H54 (cell line): Measurements from ENCODE around the gene KRT4.
"Not testable (repeated sequence)": the region's sequence is repeated elsewhere in the genome, so short reads cannot be mapped to it uniquely, and the experiment has no call there.

ENCODE experiments used
- DNase-seq: peaks from one replicate; pipeline ENCODE4 v3.0.0; 2011; ENCODE audit warnings: low spot score, mixed read lengths; ENCODE audit not compliant: insufficient read length
- FAIRE-seq: peaks from 3 replicates; lab custom pipeline; 2011; peaks lifted over from hg19 to GRCh38; lab: Jason Lieb, UNC
- POLR2A ChIP-seq: IDR thresholded peaks from 2 replicates; pipeline ENCODE4 v1.6.1; 2011; ENCODE audit warnings: low read depth, mild to moderate bottlenecking, low read length

Gene KRT4

DNA sequence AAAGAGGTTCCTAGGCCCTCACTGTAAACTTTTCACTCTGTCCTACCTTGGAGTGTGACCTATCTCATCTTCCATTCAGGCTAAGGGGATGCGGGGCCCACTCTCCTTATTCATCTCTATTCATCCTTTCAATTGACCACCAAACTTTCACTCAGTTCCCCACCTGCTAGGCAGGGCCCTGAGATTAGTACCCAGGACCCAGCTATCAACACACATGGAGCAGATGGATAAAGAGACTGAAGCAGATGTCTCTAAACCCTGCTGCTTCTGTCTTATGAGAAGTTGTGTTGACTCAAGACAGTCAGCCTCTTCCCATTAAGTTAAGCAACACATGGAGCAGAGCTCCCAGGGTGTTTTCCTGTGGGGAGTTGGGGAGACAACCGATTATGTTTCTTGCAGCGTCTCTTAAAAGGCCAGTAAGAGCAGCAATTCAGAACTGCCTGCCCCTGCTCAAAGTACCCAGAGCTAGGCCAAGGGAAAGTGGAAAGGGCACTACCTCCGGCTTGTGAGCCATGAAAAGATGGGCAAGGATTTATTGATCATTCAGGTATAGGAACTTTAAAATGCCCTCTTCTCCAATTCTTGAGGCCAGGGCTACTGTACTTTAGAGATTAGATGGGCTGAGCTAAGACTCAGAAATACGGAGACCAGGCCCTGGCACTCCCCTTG is 47.4 kb downstream of the KRT4 start:
- no peak for FAIRE-seq
- DNase-seq, result no peak
- TF ChIP-seq POLR2A, result no peak

DNA sequence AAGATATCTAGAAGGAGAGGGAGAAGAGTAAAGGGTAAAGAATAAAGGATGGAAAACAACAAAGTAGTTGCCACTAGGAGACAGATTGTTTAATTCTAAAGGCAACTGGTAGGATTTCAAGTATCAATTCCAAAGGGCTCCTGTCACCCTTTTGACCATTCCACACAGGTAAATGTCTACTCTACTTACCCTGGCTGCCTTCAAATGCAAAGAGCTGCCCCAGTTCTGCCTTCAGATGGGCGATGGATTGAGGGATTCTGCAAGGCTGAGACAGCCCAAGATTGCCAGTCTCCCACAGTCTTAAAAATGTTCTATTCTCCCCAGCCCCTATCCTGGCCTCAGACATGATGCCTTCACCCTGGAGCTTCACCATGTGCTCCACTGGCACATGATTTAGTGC is 48.2 kb downstream of the KRT4 start:
- no peak for FAIRE-seq
- TF ChIP-seq POLR2A, result no peak
- DNase-seq, result no peak

DNA sequence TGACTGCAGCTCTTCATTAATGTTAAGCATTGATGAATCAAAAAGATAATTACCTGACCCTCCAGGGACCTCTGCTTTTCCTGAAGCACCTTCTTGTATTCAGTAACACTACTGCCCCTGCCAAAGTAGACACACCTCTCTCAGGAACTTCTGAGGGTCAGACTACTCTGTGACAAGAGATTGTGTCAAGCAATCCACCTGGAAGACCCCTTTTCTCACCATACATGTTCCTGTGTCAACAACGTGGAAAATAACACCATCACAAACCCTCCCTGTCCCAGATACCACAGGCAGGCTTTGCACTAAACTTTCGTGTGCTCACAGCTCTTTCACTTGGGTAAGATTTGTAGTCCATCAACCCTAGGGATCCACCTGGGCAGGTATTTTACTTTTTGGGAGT is 49.9 kb downstream of the KRT4 start:
- no peak for TF ChIP-seq POLR2A
- FAIRE-seq (no peak), DNase-seq (no peak)

DNA sequence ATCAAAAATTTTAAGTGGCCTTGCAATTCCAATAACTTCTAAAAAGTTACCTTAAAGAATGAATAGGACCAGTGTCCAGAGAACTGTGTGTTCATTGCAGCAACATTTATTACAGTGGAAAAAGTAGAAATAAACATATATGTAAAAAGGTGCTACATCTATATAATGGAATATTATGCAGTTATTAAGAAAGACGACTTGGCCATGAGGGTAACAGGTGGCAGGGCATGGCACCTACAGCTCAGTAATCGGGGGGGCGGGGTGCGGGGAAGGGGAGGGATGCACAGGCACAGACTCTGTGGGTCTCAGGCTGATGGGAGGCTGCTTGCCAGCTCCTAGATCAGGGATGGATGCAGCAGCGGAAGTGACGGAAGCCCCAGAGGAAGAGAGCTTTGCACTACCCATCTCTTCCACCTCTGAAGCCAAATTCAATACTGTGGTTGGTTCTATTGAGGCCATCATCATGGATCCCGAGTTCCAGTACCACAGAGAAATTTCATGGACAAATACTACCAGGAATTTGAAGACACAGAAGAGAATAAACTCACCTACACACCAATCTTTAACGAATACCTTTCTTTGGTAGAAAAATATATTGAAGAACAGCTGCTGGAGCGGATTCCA is 50.8 kb downstream of the KRT4 start:
- DNase-seq, result no peak
- TF ChIP-seq POLR2A, result no peak
- no peak for FAIRE-seq

DNA sequence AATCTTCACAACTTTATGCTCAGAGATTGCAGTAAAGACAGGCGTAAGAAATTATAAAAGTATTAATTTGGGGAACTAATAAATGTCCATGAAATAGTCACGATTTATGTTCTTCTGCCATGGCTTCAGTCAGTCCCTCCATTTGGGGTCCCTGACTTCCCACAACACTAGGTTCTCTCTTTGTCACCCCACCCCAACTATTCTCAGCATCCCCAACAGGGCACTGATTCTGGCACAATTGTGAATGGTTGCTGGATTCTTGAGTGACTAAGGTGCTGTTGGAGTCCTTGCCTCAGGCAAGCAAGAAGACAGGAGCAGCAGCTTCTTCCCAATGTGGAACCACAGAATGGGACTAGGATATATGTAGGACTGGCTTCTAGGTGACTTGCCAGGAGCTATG is 52.1 kb downstream of the KRT4 start:
- no peak for TF ChIP-seq POLR2A
- FAIRE-seq, result no peak
- no peak for DNase-seq

DNA sequence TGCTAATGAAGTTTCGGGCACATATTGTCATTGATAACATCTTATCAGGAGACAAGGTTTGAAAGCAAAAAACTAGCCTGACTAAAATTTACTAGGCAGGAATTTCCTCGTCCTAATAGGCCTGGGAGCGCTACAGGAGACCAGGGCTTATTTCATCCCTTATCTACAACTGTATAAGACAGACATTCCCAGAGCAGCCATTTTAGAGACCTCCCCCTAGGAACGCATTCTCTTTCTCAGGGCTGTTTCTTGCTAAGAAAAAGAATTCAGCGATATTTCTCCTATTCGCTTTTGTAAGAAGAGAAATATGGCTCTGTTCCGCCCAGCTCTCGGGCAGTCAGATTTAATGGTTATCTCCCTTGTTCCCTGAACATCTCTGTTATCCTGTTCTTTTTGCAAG is 52.7 kb downstream of the KRT4 start:
- not testable (repeated sequence) for FAIRE-seq, DNase-seq

DNA sequence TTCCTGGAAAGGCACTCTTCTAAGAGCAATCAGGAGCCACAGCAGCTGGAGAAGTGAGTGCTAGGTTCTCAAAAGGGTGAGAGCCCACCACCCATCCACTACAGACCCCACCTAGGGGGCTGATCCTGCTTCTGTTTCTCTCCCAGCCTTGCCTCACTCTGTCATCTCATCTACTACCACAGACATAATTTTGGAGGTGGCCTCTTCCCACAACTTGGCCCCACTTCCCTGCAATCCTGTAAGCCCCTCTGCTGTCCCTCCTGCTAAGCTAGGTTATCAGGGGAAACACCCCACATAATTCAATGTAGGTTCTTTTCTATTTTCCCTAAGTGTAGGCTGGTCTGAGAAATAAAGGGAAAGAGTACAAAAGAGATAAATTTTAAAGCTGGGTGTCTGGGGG is 53.3 kb downstream of the KRT4 start:
- DNase-seq (no peak), FAIRE-seq (no peak)
- no peak for TF ChIP-seq POLR2A

DNA sequence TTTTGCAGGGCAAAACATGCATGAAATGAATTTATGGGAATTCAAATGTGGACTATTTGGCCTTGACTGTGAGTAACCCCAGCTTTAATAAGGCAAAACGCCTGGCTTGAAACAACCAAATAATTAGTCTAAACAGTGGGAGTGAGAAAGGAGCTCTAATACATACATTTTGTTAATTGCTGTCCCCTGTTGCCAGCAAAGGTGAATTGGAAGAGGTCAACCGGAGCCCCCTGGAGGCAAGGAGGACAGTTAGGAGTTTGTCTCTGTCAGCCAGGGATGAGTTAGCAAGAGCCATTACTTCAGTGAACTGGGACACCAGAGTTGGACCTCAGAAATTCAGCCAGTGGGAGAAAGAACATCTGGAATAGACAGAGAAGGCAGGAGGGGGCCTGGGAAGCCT is 54.2 kb downstream of the KRT4 start:
- DNase-seq, result no peak
- no peak for FAIRE-seq
- TF ChIP-seq POLR2A, result no peak

DNA sequence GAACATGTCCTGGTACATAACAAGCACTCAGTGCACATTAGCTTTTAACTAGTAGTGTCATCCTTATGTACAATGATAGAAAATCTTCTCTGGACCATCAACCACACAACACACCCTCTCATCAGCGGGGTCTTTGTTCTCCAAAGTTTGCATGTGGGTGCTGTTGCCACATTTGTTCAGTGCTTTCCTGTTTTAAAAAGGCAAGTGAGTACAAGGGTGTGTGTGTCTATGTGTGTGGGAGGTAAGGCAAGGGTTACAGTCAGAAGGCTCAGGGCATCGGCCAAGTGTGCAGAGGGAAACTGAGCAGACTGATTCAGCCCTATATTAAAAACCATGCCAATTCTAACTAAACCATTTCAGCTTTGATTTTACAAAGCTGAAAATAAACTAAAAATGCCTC is 54.7 kb downstream of the KRT4 start:
- no peak for FAIRE-seq
- DNase-seq, result no peak
- no peak for TF ChIP-seq POLR2A

DNA sequence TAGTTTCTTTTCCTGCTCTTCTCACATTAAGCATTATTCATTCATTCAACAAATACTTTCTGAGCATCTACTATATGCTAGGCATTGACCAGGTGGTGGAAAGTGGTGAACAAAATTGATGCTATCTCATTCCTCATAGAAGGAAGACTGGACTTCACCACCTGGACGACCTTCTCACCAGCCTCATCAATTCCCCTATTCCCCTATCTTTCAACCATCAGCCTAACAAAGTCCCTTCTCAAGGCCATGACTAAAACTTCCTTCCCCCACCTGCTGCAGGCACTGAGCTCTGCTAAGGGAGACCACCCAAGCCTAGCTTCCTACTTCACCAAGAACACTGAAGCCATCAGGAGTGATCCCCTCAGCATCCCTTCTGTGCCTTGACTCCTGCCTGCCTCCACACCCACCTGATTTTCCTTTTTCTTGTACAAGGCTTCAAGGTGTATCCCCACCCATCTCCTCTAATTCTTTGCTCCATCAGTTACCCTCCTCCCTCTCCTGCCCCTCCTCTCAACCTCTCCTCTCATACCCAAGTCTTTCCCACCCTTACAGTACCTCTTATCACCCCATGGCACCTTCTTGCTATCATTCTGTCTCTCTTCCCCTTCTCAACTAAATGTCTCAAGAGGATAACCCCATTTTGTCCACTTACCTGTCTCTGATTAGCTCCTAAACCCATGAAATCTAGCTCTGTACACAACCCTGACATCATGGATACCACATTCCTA is 56.3 kb downstream of the KRT4 start:
- no peak for FAIRE-seq
- TF ChIP-seq POLR2A, result no peak
- no peak for DNase-seq
